HepG2 (cell line): ENCODE data around the gene IRF1. TPM values are rescaled to one million over a fixed set of nuclear protein-coding genes. Genes with fewer than 3 reads are reported as not detected.

ENCODE experiments used
- HNRNPLL ChIP-seq: fragments of 200-400 bp; formaldehyde crosslinking; IDR thresholded peaks from 2 replicates; pipeline ENCODE4 v1.6.1; 2017; ENCODE audit warnings: mild to moderate bottlenecking, low read depth, low read length; ENCODE audit not compliant: poor library complexity, severe bottlenecking
- HOMEZ ChIP-seq: IDR thresholded peaks from 2 replicates; pipeline ENCODE4 v1.6.1; 2016; ENCODE audit warnings: low read depth
- SOX13 ChIP-seq, 3 experiments: fragments of 450-650 bp in 1 of 3; sonication (generic) in 1 of 3; formaldehyde crosslinking in 1 of 3; IDR thresholded peaks in 2 of 3; conservative IDR thresholded peaks in 1 of 3; 2 replicates each; pipeline versions ENCODE4 v1.5.0 to v1.6.1; 2016 to 2020; ENCODE audit warnings: antibody characterized with exemption in 1 of 3, mild to moderate bottlenecking in 1 of 3, missing compliant biosample characterization in 1 of 3, missing genetic modification reagents in 1 of 3, moderate library complexity in 1 of 3
- TBX3 ChIP-seq: fragments of 450-650 bp; IDR thresholded peaks from 2 replicates; pipeline ENCODE4 v1.6.1; 2017; ENCODE audit warnings: antibody characterized with exemption, mild to moderate bottlenecking, inconsistent platforms, borderline replicate concordance
- TRIM22 ChIP-seq: fragments of 450-650 bp; IDR thresholded peaks from 2 replicates; pipeline ENCODE4 v1.6.1; 2017
- ZNF354B ChIP-seq: sonication (generic); formaldehyde crosslinking; IDR thresholded peaks from 2 replicates; pipeline ENCODE4 v1.8.0; 2022; ENCODE audit warnings: mild to moderate bottlenecking, missing genetic modification reagents
- ZNF569 ChIP-seq: sonication (generic); formaldehyde crosslinking; IDR thresholded peaks from 2 replicates; pipeline ENCODE4 v1.5.0; 2020; ENCODE audit warnings: mild to moderate bottlenecking, missing genetic modification reagents, moderate library complexity, borderline replicate concordance
- ZNF615 ChIP-seq: sonication (generic); formaldehyde crosslinking; IDR thresholded peaks from 2 replicates; pipeline ENCODE4 v1.5.0; 2020; ENCODE audit warnings: mild to moderate bottlenecking, missing genetic modification reagents, borderline replicate concordance
- polyA plus RNA-seq, 8 experiments: library from polyadenylated mRNA; depleted of rRNA in 3 of 8; stranded (reverse) in 7 of 8; unstranded in 1 of 8; fragments of >200 nt; fragmentation: Illumina TruSeq in 4 of 8; extraction: Trizol in 4 of 8; gene quantifications; 2 replicates each; pipeline versions ENCODE4 v1.2.1 to v1.2.3, GENCODE V29; 2011 to 2016; ENCODE audit warnings: low read depth in 4 of 8, missing spikeins in 1 of 8, mixed read lengths in 1 of 8; ENCODE audit not compliant: insufficient read depth in 1 of 8
- total RNA-seq, 5 experiments: library from RNA; depleted of rRNA; stranded (reverse); fragments of >200 nt; fragmentation: Illumina TruSeq; extraction: Trizol; gene quantifications; 2 replicates each; pipeline ENCODE4 v1.2.3, GENCODE V29; 2016; ENCODE audit warnings: low read depth in 1 of 5
- TF ChIP-seq, protein P1 (sequence below): sonication (generic); formaldehyde crosslinking; IDR thresholded peaks from 2 replicates; pipeline ENCODE4 v1.4.0; 2020; ENCODE audit warnings: missing genetic modification reagents
- TF ChIP-seq, protein P2 (sequence below), 2 experiments: sonication (generic) in 1 of 2; formaldehyde crosslinking in 1 of 2; IDR thresholded peaks; 2 replicates each; pipeline versions ENCODE4 v1.4.0 to v1.6.1; 2016 to 2020; ENCODE audit warnings: borderline replicate concordance in 1 of 2, low read depth in 1 of 2, mild to moderate bottlenecking in 1 of 2, missing genetic modification reagents in 1 of 2
- TF ChIP-seq, protein P3 (sequence below): sonication (generic); formaldehyde crosslinking; conservative IDR thresholded peaks from 2 replicates; pipeline ENCODE4 v1.4.0; 2020; ENCODE audit warnings: missing genetic modification reagents

Gene IRF1
- total and polyA plus RNA-seq, 2 of the 13 experiments (the other 11 are each of a cell fraction or from before 2014, with no cell fraction given), result 4.1 to 8.8 TPM

- TF ChIP-seq, protein P1, sequence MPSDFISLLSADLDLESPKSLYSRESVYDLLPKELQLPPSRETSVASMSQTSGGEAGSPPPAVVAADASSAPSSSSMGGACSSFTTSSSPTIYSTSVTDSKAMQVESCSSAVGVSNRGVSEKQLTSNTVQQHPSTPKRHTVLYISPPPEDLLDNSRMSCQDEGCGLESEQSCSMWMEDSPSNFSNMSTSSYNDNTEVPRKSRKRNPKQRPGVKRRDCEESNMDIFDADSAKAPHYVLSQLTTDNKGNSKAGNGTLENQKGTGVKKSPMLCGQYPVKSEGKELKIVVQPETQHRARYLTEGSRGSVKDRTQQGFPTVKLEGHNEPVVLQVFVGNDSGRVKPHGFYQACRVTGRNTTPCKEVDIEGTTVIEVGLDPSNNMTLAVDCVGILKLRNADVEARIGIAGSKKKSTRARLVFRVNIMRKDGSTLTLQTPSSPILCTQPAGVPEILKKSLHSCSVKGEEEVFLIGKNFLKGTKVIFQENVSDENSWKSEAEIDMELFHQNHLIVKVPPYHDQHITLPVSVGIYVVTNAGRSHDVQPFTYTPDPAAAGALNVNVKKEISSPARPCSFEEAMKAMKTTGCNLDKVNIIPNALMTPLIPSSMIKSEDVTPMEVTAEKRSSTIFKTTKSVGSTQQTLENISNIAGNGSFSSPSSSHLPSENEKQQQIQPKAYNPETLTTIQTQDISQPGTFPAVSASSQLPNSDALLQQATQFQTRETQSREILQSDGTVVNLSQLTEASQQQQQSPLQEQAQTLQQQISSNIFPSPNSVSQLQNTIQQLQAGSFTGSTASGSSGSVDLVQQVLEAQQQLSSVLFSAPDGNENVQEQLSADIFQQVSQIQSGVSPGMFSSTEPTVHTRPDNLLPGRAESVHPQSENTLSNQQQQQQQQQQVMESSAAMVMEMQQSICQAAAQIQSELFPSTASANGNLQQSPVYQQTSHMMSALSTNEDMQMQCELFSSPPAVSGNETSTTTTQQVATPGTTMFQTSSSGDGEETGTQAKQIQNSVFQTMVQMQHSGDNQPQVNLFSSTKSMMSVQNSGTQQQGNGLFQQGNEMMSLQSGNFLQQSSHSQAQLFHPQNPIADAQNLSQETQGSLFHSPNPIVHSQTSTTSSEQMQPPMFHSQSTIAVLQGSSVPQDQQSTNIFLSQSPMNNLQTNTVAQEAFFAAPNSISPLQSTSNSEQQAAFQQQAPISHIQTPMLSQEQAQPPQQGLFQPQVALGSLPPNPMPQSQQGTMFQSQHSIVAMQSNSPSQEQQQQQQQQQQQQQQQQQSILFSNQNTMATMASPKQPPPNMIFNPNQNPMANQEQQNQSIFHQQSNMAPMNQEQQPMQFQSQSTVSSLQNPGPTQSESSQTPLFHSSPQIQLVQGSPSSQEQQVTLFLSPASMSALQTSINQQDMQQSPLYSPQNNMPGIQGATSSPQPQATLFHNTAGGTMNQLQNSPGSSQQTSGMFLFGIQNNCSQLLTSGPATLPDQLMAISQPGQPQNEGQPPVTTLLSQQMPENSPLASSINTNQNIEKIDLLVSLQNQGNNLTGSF (CRISPR knock-in tag), result no peak
- no peak for TF ChIP-seq TRIM22
- TF ChIP-seq, protein P2, sequence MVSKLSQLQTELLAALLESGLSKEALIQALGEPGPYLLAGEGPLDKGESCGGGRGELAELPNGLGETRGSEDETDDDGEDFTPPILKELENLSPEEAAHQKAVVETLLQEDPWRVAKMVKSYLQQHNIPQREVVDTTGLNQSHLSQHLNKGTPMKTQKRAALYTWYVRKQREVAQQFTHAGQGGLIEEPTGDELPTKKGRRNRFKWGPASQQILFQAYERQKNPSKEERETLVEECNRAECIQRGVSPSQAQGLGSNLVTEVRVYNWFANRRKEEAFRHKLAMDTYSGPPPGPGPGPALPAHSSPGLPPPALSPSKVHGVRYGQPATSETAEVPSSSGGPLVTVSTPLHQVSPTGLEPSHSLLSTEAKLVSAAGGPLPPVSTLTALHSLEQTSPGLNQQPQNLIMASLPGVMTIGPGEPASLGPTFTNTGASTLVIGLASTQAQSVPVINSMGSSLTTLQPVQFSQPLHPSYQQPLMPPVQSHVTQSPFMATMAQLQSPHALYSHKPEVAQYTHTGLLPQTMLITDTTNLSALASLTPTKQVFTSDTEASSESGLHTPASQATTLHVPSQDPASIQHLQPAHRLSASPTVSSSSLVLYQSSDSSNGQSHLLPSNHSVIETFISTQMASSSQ (IDR thresholded peaks at IDR 0.05; ENCODE audit: low read depth), result no peak
- TF ChIP-seq, protein P2 (CRISPR knock-in tag; IDR thresholded peaks at IDR 0.05; ENCODE audit: borderline replicate concordance), result no peak
- TF ChIP-seq, protein P3, sequence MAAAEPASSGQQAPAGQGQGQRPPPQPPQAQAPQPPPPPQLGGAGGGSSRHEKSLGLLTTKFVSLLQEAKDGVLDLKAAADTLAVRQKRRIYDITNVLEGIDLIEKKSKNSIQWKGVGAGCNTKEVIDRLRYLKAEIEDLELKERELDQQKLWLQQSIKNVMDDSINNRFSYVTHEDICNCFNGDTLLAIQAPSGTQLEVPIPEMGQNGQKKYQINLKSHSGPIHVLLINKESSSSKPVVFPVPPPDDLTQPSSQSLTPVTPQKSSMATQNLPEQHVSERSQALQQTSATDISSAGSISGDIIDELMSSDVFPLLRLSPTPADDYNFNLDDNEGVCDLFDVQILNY (CRISPR knock-in tag), result no peak
- no peak for TF ChIP-seq ZNF615 (CRISPR knock-in tag)
- no peak for TF ChIP-seq HNRNPLL
- TF ChIP-seq HOMEZ, result no peak
- no peak for TF ChIP-seq ZNF569 (CRISPR knock-in tag)
- TF ChIP-seq TBX3, result no peak
- TF ChIP-seq ZNF354B, result no peak
- no peak for TF ChIP-seq SOX13 (IDR thresholded peaks at IDR 0.05)
- peak in 1 of 2 experiments; percentile 28; a peak in 1 of 4 replicates for TF ChIP-seq SOX13 (CRISPR knock-in tag; conservative IDR thresholded peaks at IDR 0.05 in 1 of 2, IDR thresholded peaks at IDR 0.05 in 1 of 2)
Measured at GRCh38 chr5:132466433-132467286, 23.9 kb downstream of the IRF1 start (continued).
